ENCODE measurements around the gene AGPAT3. TPM values are rescaled to one million over a fixed set of nuclear protein-coding genes. Genes with fewer than 3 reads are reported as not detected.

AGPAT3 gene
- total RNA-seq, 1 experiment from 2014 or later: 13.0 TPM

DNA sequence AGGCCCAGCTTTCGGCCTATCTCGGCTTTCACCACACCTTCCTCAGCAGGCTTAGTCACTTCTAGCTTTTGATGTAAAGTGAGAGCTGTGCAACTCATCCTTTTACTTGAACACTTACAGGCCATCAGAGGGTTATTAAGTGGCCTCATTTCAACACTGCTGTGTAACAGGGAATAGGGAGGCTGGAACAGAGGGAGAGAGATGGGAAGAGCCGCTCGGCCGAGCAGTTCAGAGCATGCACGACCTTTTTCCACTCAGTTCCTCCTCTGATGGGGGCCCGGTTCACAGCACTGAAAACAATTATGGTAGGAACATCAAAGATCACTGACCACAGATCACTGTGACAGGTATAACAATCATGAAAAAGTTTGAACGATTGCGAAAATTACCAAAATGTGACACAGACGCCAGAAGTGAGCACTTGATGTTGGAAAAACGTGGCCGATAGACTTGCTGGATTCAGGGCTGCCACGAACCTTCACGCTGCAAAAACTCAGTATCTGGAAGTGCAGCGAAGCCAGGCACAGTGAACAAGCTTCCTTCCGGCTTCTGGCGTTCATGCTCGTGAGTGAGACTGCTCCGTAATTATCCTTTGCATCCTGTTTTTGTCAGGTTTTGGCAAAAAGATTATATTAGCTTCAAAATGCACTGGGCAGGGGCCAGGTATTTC is 28.6 kb downstream of the AGPAT3 start:
- no peaks in the 10 kb centered on the region for H3K27me3 ChIP-seq (ENCODE audit: insufficient read depth, low read length)
- H3K9me3 Mint-ChIP-seq: peaks cover 12 to 21% of the 10 kb centered on the region in 2 experiments
- H3K79me1 ChIP-seq (ENCODE audit: insufficient read depth, low read depth, low read length, poor library complexity, severe bottlenecking): no peaks in the 10 kb centered on the region
- H2BK120ac ChIP-seq (ENCODE audit: low read depth, low read length, poor library complexity, severe bottlenecking): no peak overlapping the region
- H3T11ph ChIP-seq (ENCODE audit: low read length): no peak overlapping the region
- no peak overlapping the region for H2BK5ac ChIP-seq (ENCODE audit: insufficient read length, low read length)
- no peak overlapping the region for H4K8ac ChIP-seq (replicated peaks; ENCODE audit: insufficient read length, low read depth, low read length)
- H4K20me1 ChIP-seq (ENCODE audit: control insufficient read depth, insufficient read depth, insufficient read length): no peaks in the 10 kb centered on the region
- no peak overlapping the region for H3K4me2 ChIP-seq (ENCODE audit: insufficient read depth, insufficient read length, low read length)
- H2AK5ac ChIP-seq (ENCODE audit: insufficient read length, low read length): no peak overlapping the region
- H3K9me3 ChIP-seq (ENCODE audit: control insufficient read depth, low read depth, low read length): no peaks in the 10 kb centered on the region
- no peak overlapping the region for H2BK20ac ChIP-seq (ENCODE audit: low read depth, low read length, poor library complexity, severe bottlenecking)
- no peak overlapping the region for H3K56ac ChIP-seq (ENCODE audit: insufficient read length, low read depth, low read length)
- no peak overlapping the region for H2BK12ac ChIP-seq (ENCODE audit: insufficient read length, low read depth, low read length)
- DNase-seq: no peak
- H3K27me3 Mint-ChIP-seq (ENCODE audit: low read depth): peaks cover 4% of the 10 kb centered on the region
- H3K9ac ChIP-seq (ENCODE audit: extremely low read depth, insufficient read length, low read length): no peak overlapping the region
- H4K5ac ChIP-seq (ENCODE audit: insufficient read length, low read depth, low read length): no peak overlapping the region
- peaks cover 4% of the 10 kb centered on the region for H3K23me2 ChIP-seq (ENCODE audit: insufficient read length, low read depth, low read length, poor library complexity, severe bottlenecking)
- no peak overlapping the region for H3K27ac ChIP-seq (ENCODE audit: insufficient read length, low read depth, low read length)
- H4K91ac ChIP-seq (ENCODE audit: insufficient read length, low read depth, low read length): no peak overlapping the region
- no peak overlapping the region for H2AFZ ChIP-seq (ENCODE audit: low read length)
- H3K36me3 Mint-ChIP-seq (ENCODE audit: insufficient read depth in 1 of 3, low read depth in 3 of 3): peaks cover 10 to 14% (median 12%) of the 10 kb centered on the region in 3 experiments
- H3K23ac ChIP-seq (ENCODE audit: insufficient read length, low read depth, low read length): no peak overlapping the region
- no CpG with 5 or more reads among the region's 19 CpGs for WGBS (ENCODE audit: extremely low coverage, insufficient read length, low lambda C conversion rate)
- H3K4ac ChIP-seq (ENCODE audit: low read depth, low read length): no peak overlapping the region
- peaks cover 11 to 13% of the 10 kb centered on the region in 2 experiments for H3K4me1 Mint-ChIP-seq
- no peak overlapping the region for H3K14ac ChIP-seq (ENCODE audit: insufficient read depth, low read length)
- H3K4me3 Mint-ChIP-seq: no peak overlapping the region
- TF ChIP-seq, protein P1, sequence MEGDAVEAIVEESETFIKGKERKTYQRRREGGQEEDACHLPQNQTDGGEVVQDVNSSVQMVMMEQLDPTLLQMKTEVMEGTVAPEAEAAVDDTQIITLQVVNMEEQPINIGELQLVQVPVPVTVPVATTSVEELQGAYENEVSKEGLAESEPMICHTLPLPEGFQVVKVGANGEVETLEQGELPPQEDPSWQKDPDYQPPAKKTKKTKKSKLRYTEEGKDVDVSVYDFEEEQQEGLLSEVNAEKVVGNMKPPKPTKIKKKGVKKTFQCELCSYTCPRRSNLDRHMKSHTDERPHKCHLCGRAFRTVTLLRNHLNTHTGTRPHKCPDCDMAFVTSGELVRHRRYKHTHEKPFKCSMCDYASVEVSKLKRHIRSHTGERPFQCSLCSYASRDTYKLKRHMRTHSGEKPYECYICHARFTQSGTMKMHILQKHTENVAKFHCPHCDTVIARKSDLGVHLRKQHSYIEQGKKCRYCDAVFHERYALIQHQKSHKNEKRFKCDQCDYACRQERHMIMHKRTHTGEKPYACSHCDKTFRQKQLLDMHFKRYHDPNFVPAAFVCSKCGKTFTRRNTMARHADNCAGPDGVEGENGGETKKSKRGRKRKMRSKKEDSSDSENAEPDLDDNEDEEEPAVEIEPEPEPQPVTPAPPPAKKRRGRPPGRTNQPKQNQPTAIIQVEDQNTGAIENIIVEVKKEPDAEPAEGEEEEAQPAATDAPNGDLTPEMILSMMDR (conservative IDR thresholded peaks at IDR 0.05): no peak
- no peak overlapping the region; a peak in 1 of 7 replicates for H3K27ac Mint-ChIP-seq
- H3K4me1 ChIP-seq (ENCODE audit: insufficient read depth, low read length): peaks cover 7% of the 10 kb centered on the region; the same call in 1 of the 2 replicates
- no peak overlapping the region for H2BK15ac ChIP-seq (ENCODE audit: low read depth, low read length)
- H3K18ac ChIP-seq (ENCODE audit: insufficient read length, low read depth, low read length): no peak overlapping the region
- H3K79me2 ChIP-seq (ENCODE audit: insufficient read depth, low read length): no peaks in the 10 kb centered on the region
